ENCODE measurements around the gene SHB. TPM values are rescaled to one million over a fixed set of nuclear protein-coding genes. Genes with fewer than 3 reads are reported as not detected.

Gene SHB
- total and polyA plus RNA-seq, 2 donors (not counting 3 experiments of a cell fraction or from before 2014, with no cell fraction given): 13.4 to 24.9 TPM

- no peak overlapping the region for H3K4me3 ChIP-seq (replicated peaks in 1 of 3; ENCODE audit: insufficient read depth in 1 of 3, low read depth in 1 of 3, low read length in 3 of 3)
- H3K4me2 ChIP-seq (ENCODE audit: insufficient read depth, low read length): peak overlapping the region; percentile 41
- H3K27ac ChIP-seq (ENCODE audit: insufficient read depth, low read depth, low read length): peak overlapping the region; percentile 87
- peaks cover 0 to 3% of the 10 kb centered on the region in 2 experiments for H3K36me3 ChIP-seq (ENCODE audit: control insufficient read depth in 2 of 2, extremely low read depth in 1 of 2, insufficient read depth in 2 of 2, low read length in 2 of 2)
- H2AFZ ChIP-seq (ENCODE audit: low read depth, low read length): no peak overlapping the region
- no peak for FAIRE-seq
- intact Hi-C loops (cut with micrococcal nuclease): loop anchor here (1.0 kb wide), 3 partner anchors 9 to 32 kb away; no protein-coding TSS in a partner anchor
- H3K9ac ChIP-seq (replicated peaks; ENCODE audit: extremely low read depth, insufficient read depth, low read length): peak overlapping the region; percentile 55
- POLR2A ChIA-PET: interaction anchor here (1.4 kb wide), 1 partner anchor 11 kb away, joined by 4 read pairs; no protein-coding TSS in a partner anchor
- CTCF ChIA-PET: interaction anchor here (1.1 to 3.1 kb wide), 7 partner anchors 10 to 145 kb away, joined by 3 to 17 read pairs (median 7); partner anchors contain the start of gene SHB
- H3K27me3 ChIP-seq (ENCODE audit: control insufficient read depth in 2 of 2, insufficient read depth in 2 of 2, low read length in 2 of 2): no peaks in the 10 kb centered on the region
- DNase-seq (ENCODE audit: low read depth, low spot score): no peak
- dilution Hi-C loops (cut with MboI; ENCODE audit: extremely low pct_ligation_motif_present, low sequenced_read_pairs): no loop called here
- TF ChIP-seq POLR2AphosphoS5 (IDR thresholded peaks at IDR 0.05; ENCODE audit: insufficient read depth, low read depth, low read length) (no peak), FOS (IDR thresholded peaks at IDR 0.05; ENCODE audit: borderline replicate concordance, insufficient read depth, low read length) (no peak), JUN (IDR thresholded peaks at IDR 0.05; ENCODE audit: borderline replicate concordance, insufficient read depth, insufficient read length, low read depth) (no peak), POLR2A (IDR thresholded peaks at IDR 0.05; ENCODE audit: low read depth, low read length) (no peak), CTCF (IDR thresholded peaks at IDR 0.05; ENCODE audit: extremely low read depth in 1 of 2, insufficient read depth in 1 of 2, low read depth in 1 of 2, low read length in 2 of 2) (no peak), EZH2 (IDR thresholded peaks at IDR 0.05; ENCODE audit: borderline replicate concordance, low read depth, low read length, severe bottlenecking) (no peak), GATA2 (IDR thresholded peaks at IDR 0.05; ENCODE audit: insufficient read depth, insufficient read length, low read depth, low read length) (no peak), MYC (IDR thresholded peaks at IDR 0.05; ENCODE audit: low read depth, low read length) (no peak), MAX (IDR thresholded peaks at IDR 0.05; ENCODE audit: insufficient read depth, insufficient read length) (no peak)
- no peaks in the 10 kb centered on the region for H3K9me1 ChIP-seq (replicated peaks; ENCODE audit: control insufficient read depth, extremely low read depth, insufficient read depth, low read length)
- H3K79me2 ChIP-seq (ENCODE audit: control insufficient read depth, insufficient read depth, low read length): peaks cover 88% of the 10 kb centered on the region
- no peaks in the 10 kb centered on the region for H3K9me3 ChIP-seq (replicated peaks; ENCODE audit: control insufficient read depth, insufficient read depth, low read length)
- H4K20me1 ChIP-seq (replicated peaks; ENCODE audit: control insufficient read depth, extremely low read depth, insufficient read depth, low read length): no peaks in the 10 kb centered on the region
- H3K4me1 ChIP-seq (ENCODE audit: control insufficient read depth, extremely low read depth, insufficient read depth, low read length): peaks cover 41% of the 10 kb centered on the region
- no TSS peak for BruUV-seq (replicated peaks)
Measured at GRCh38 chr9:38058452-38059232, 10.4 kb downstream of the SHB start.

All from endothelial cell of umbilical vein (primary cell).